Activated T-cell treated with anti-CD3 and anti-CD28 coated beads, Interleukin-2, amount 50 U/mL, for 72 hours (primary cell): ENCODE results near the gene AKAIN1. TPM values are rescaled to one million over a fixed set of nuclear protein-coding genes. Genes with fewer than 3 reads are reported as not detected.

Experiments
- ATAC-seq, 2 donors: fragments of 150-1000 bp; cut with Tn5 transposase; replicated peaks in 1 of 2; 2 replicates each; pipeline ENCODE4 v1.10.0; 2021; ENCODE audit warnings: moderate library complexity in 2 of 2, mild to moderate bottlenecking in 1 of 2
- DNase-seq, 2 donors: peaks; one replicate each; pipeline ENCODE4 v3.0.0; 2021 to 2022; ENCODE audit warnings: mixed read lengths in 1 of 2
- H3K27ac Mint-ChIP-seq: one replicate; pipeline ENCODE4 v1.8.0; 2022; ENCODE audit warnings: mild to moderate bottlenecking, moderate library complexity, mixed read lengths
- H3K27me3 Mint-ChIP-seq: one replicate; pipeline ENCODE4 v1.8.0; 2022; ENCODE audit warnings: low read depth, mixed read lengths
- H3K36me3 Mint-ChIP-seq, 2 donors: one replicate each; pipeline ENCODE4 v1.8.0; 2022; ENCODE audit warnings: mixed read lengths in 2 of 2, mild to moderate bottlenecking in 1 of 2; ENCODE audit not compliant: insufficient read depth in 2 of 2
- H3K4me1 Mint-ChIP-seq: one replicate; pipeline ENCODE4 v1.8.0; 2022; ENCODE audit warnings: low read depth, mixed read lengths
- H3K4me3 Mint-ChIP-seq, 2 donors: one replicate each; pipeline ENCODE4 v1.8.0; 2022; ENCODE audit warnings: mild to moderate bottlenecking in 2 of 2, mixed read lengths in 2 of 2, moderate library complexity in 2 of 2
- H3K9me3 Mint-ChIP-seq, 2 donors: one replicate each; pipeline ENCODE4 v1.8.0; 2022; ENCODE audit warnings: mixed read lengths in 2 of 2
- total RNA-seq, 2 donors: library from RNA; stranded (reverse); gene quantifications; one replicate each; pipeline ENCODE4 v1.2.3, GENCODE V29; 2022

AKAIN1 gene, protein sequence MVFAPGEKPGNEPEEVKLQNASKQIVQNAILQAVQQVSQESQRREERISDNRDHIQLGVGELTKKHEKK
- not detected for total RNA-seq

GRCh38 chr18:5197032-5197434, at the start of gene AKAIN1:
TSS of gene AKAIN1 (minus strand) at chr18:5197257. CDS start at chr18:5197053, 204 bp downstream.
- peak; percentile 73 to 76 for ATAC-seq
- peaks cover 12% of the 10 kb centered on the region for H3K4me1 Mint-ChIP-seq
- peak within 1 kb of the TSS; percentile 84 to 85 for H3K4me3 Mint-ChIP-seq
- peaks cover 0 to 5% of the 10 kb centered on the region in 2 donors for H3K9me3 Mint-ChIP-seq
- DNase-seq, result peak; percentile 41
- peaks cover 0 to 2% of the 10 kb centered on the region in 2 donors for H3K36me3 Mint-ChIP-seq
- H3K27me3 Mint-ChIP-seq, result peaks cover 57% of the 10 kb centered on the region
- H3K27ac Mint-ChIP-seq, result no peak within 1 kb of the TSS

- Mint-ChIP-seq H3K4me3 (no peak overlapping the region), H3K4me1 (peaks cover 11% of the 10 kb centered on the region), H3K27ac (no peak overlapping the region), H3K36me3 (peaks cover 4 to 23% of the 10 kb centered on the region in 2 donors), H3K27me3 (no peaks in the 10 kb centered on the region), H3K9me3 (peaks cover 0 to 3% of the 10 kb centered on the region in 2 donors)
- ATAC-seq (no peak), DNase-seq (no peak)
Observed at GRCh38 chr18:5244941-5245340, 47.9 kb upstream of the AKAIN1 start.

GRCh38 chr18:5239447-5239846, 42.4 kb upstream of the AKAIN1 start:
- Mint-ChIP-seq H3K36me3 (peaks cover 4 to 25% of the 10 kb centered on the region in 2 donors), H3K27ac (peak overlapping the region; percentile 86), H3K4me1 (peaks cover 25% of the 10 kb centered on the region), H3K4me3 (peak overlapping the region; percentile 70 to 79), H3K9me3 (peaks cover 0 to 3% of the 10 kb centered on the region in 2 donors), H3K27me3 (no peaks in the 10 kb centered on the region)
- ATAC-seq (no peak), DNase-seq (no peak)

DNA sequence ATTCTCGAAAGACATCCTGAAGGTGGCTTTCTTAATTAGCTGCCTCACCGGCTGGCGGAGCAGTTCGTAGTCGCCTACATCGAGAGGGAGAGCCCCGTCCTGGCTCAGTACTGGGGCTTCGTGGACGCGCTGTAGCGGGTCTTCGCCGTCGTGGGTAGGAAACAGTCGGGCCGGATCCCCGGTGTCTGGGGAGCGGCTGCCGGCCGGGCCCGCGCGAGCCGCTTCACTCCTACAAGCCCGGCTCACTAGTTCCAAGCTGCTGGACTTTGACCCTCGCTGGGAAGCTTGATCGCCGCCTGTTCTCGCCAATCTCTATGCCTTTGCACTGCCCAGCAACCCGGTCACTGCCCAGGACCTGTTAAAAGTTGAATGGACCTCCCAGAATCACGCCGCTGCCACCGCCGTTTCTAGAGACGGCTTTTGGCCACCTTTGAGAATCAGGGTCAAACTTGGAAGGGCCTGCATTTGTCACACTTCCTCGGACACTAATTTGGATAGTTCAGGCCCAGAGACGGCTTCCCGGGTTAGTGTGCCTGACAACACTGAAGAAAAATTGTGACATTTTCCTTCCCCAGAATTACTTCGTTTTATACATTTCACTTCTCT, 41.4 kb upstream of the AKAIN1 start:
- Mint-ChIP-seq H3K36me3 (peaks cover 1 to 20% of the 10 kb centered on the region in 2 donors), H3K9me3 (peaks cover 0 to 3% of the 10 kb centered on the region in 2 donors), H3K27me3 (no peaks in the 10 kb centered on the region), H3K27ac (peak overlapping the region; percentile 99), H3K4me1 (peaks cover 29% of the 10 kb centered on the region), H3K4me3 (peak overlapping the region; percentile 90 to 95)
- ATAC-seq, result peak; percentile 59 to 62
- peak; percentile 51 to 54 for DNase-seq

GRCh38 chr18:5237723-5238370, 40.8 kb upstream of the AKAIN1 start:
- DNase-seq, result peak; percentile 89 to 93
- peaks cover 27% of the 10 kb centered on the region for H3K4me1 Mint-ChIP-seq
- H3K4me3 Mint-ChIP-seq, result peak overlapping the region; percentile 90 to 95
- ATAC-seq, result peak; percentile 93 to 95
- no peaks in the 10 kb centered on the region for H3K27me3 Mint-ChIP-seq
- peaks cover 1 to 14% of the 10 kb centered on the region in 2 donors for H3K36me3 Mint-ChIP-seq
- peak overlapping the region; percentile 99 for H3K27ac Mint-ChIP-seq
- peaks cover 0 to 3% of the 10 kb centered on the region in 2 donors for H3K9me3 Mint-ChIP-seq

DNA sequence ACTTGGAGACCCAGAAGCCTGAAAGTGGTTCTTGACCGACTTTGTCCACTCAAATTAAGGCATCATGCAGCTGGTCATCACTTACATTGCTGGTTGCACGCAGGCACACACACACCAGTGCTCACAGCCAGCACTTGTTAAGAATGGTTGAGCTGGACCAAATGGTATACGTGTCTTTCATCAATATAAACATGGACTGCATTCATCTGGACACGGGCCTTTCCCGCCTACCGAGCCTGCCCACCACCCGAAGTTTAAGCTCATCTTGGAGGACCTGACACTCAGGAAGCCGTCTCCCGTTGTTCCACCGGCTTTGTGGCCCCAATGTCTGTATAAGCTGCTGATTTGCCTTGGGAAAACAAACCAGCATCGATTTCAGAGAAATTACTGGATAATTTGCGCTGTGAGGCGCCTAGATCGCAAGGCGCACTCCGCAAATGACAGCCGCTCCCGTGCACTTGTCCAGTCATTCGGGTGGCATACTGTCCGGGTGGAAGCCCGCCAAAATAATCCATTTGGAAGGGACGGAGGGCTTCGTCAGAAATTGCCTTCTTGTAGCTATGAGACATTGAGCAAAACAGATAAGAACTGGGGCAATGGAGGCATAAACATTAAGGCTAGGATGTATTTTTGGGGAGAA, 40.1 kb upstream of the AKAIN1 start:
- H3K4me1 Mint-ChIP-seq, result peaks cover 26% of the 10 kb centered on the region
- peak; percentile 46 to 47 for ATAC-seq
- H3K27ac Mint-ChIP-seq, result peak overlapping the region; percentile 99
- H3K27me3 Mint-ChIP-seq, result no peaks in the 10 kb centered on the region
- DNase-seq, result no peak
- peak overlapping the region; percentile 90 to 95 for H3K4me3 Mint-ChIP-seq
- peaks cover 0 to 3% of the 10 kb centered on the region in 2 donors for H3K9me3 Mint-ChIP-seq
- peaks cover 4 to 9% of the 10 kb centered on the region in 2 donors for H3K36me3 Mint-ChIP-seq

GRCh38 chr18:5214583-5215351, 17.7 kb upstream of the AKAIN1 start:
- no peak for DNase-seq
- peak overlapping the region; percentile 39 for H3K27ac Mint-ChIP-seq
- no peaks in the 10 kb centered on the region for H3K27me3 Mint-ChIP-seq
- peaks cover 23% of the 10 kb centered on the region for H3K4me1 Mint-ChIP-seq
- H3K4me3 Mint-ChIP-seq, result peak overlapping the region; percentile 2 to 54
- H3K36me3 Mint-ChIP-seq, result no peaks in the 10 kb centered on the region
- peaks cover 0 to 4% of the 10 kb centered on the region in 2 donors for H3K9me3 Mint-ChIP-seq
- ATAC-seq, result peak; percentile 87 to 94

- ATAC-seq, result no peak
- no peaks in the 10 kb centered on the region for H3K27me3 Mint-ChIP-seq
- no peak overlapping the region for H3K4me3 Mint-ChIP-seq
- no peak overlapping the region for H3K27ac Mint-ChIP-seq
- no peaks in the 10 kb centered on the region for H3K36me3 Mint-ChIP-seq
- no peak for DNase-seq
- peaks cover 12% of the 10 kb centered on the region for H3K4me1 Mint-ChIP-seq
- H3K9me3 Mint-ChIP-seq, result peaks cover 0 to 2% of the 10 kb centered on the region in 2 donors
Observed at GRCh38 chr18:5207471-5208150, 10.6 kb upstream of the AKAIN1 start.

DNA sequence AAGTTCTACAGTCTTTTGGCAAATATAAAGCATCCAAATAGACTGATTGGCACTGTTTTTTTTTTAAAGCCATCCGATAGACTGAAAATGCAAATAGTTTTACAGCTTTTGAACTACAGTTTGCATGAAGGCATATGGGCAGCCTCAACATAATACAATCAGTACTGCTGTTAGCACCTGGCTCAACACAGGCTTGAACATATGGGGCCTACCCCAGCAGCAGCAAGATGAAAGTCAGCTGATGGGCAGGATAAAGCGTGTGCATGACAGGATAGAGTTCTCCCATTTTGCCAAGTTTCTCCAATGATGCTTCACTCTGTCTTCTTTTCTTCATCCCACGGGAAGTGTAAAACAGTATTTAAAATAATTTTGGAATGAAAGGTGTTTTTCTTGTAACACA, 1.3 kb upstream of the AKAIN1 start:
- H3K27ac Mint-ChIP-seq, result no peak overlapping the region
- H3K27me3 Mint-ChIP-seq, result peaks cover 53% of the 10 kb centered on the region
- H3K9me3 Mint-ChIP-seq, result peaks cover 0 to 3% of the 10 kb centered on the region in 2 donors
- no peak overlapping the region for H3K4me3 Mint-ChIP-seq
- ATAC-seq, result no peak
- H3K36me3 Mint-ChIP-seq, result peaks cover 0 to 2% of the 10 kb centered on the region in 2 donors
- H3K4me1 Mint-ChIP-seq, result peaks cover 12% of the 10 kb centered on the region
- DNase-seq, result no peak

- no peak for ATAC-seq
- Mint-ChIP-seq H3K27me3 (peaks cover 54% of the 10 kb centered on the region), H3K4me3 (peak overlapping the region; percentile 84 to 85), H3K36me3 (peaks cover 0 to 2% of the 10 kb centered on the region in 2 donors), H3K9me3 (peaks cover 0 to 3% of the 10 kb centered on the region in 2 donors), H3K27ac (no peak overlapping the region), H3K4me1 (peaks cover 12% of the 10 kb centered on the region)
- DNase-seq, result no peak
Observed at GRCh38 chr18:5197461-5197860, 404 bp upstream of the AKAIN1 start.

DNA sequence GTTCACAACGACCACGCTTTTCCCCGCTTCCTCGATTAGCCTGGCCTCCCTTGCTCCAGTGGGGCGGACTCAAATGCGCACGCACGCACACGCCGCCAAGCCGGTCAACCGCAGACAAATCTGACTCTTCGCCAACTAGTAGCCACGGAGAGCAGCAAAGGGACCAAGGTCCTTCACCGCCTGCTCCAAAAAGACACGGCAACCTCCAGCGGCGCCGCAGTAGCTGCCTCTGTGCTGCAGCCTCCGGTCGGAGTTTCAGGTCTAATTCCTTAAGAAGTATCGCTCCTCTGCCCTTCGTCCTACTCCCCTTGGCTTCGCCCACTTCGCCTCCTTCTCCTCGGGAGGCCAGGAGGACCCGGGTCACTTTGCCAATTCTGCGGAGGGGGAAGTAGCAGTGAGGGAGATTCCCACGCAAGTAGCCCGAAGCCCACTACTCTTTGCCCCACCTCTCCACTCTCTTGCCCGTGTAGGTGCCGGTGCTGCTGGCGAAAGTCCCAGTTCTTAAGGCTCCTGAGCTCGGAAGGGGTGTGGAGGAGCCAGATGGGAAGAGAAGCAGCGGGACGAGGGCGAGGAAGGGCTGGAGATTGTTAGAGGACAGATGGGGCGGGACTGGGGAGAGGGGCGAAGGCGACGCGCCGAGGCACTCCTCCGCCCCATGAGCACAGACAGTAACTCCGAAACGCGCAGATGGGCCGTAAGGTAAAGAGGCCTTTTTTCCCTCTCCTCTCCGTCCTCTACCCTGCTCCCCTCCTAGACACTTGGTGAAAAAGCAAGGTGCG, 615 bp downstream of the AKAIN1 start:
- no peak for DNase-seq
- H3K4me3 Mint-ChIP-seq, result peak overlapping the region; percentile 84 to 85
- peaks cover 0 to 5% of the 10 kb centered on the region in 2 donors for H3K9me3 Mint-ChIP-seq
- H3K36me3 Mint-ChIP-seq, result peaks cover 0 to 2% of the 10 kb centered on the region in 2 donors
- ATAC-seq, result peak; percentile 13 to 40
- H3K4me1 Mint-ChIP-seq, result peaks cover 12% of the 10 kb centered on the region
- peaks cover 57% of the 10 kb centered on the region for H3K27me3 Mint-ChIP-seq
- H3K27ac Mint-ChIP-seq, result no peak overlapping the region
